ENCODE measurements around the gene BRSK2.
"Not testable (repeated sequence)": the region's sequence is repeated elsewhere in the genome, so short reads cannot be mapped to it uniquely, and the experiment has no call there.

BRSK2 gene

GRCh38 chr11:1397862-1398527 lies 8.3 kb downstream of the BRSK2 start:
- DNase-seq = no peak

GRCh38 chr11:1398528-1399235 lies 8.9 kb downstream of the BRSK2 start:
- DNase-seq = no peak

- no peak for DNase-seq
Observed at GRCh38 chr11:1399386-1400316, 9.9 kb downstream of the BRSK2 start.

- no peak for DNase-seq
Observed at GRCh38 chr11:1400317-1401170, 10.8 kb downstream of the BRSK2 start.

- no peak for DNase-seq
Observed at GRCh38 chr11:1401171-1401445, 11.4 kb downstream of the BRSK2 start.

GRCh38 chr11:1401656-1402221 lies 12.0 kb downstream of the BRSK2 start:
- DNase-seq = peak; percentile 18

GRCh38 chr11:1402355-1403077 lies 12.8 kb downstream of the BRSK2 start:
- DNase-seq = no peak

GRCh38 chr11:1403078-1403620 lies 13.4 kb downstream of the BRSK2 start:
- no peak for DNase-seq

- no peak for DNase-seq
Observed at GRCh38 chr11:1403721-1404460, 14.2 kb downstream of the BRSK2 start.

GRCh38 chr11:1404461-1405185 lies 14.9 kb downstream of the BRSK2 start:
- DNase-seq = no peak

- DNase-seq = no peak
Observed at GRCh38 chr11:1405186-1406020, 15.7 kb downstream of the BRSK2 start.

- no peak for DNase-seq
Observed at GRCh38 chr11:1406571-1407485, 17.1 kb downstream of the BRSK2 start.

- DNase-seq = no peak
Observed at GRCh38 chr11:1407668-1408067, 17.9 kb downstream of the BRSK2 start.

- DNase-seq = no peak
Observed at GRCh38 chr11:1408346-1408745, 18.6 kb downstream of the BRSK2 start.

- no peak for DNase-seq
Observed at GRCh38 chr11:1409108-1409851, 19.5 kb downstream of the BRSK2 start.

GRCh38 chr11:1409852-1410125 lies 20.1 kb downstream of the BRSK2 start:
- DNase-seq = not testable (repeated sequence)

Measured in stimulated activated naive CD4-positive, alpha-beta T cell treated with Interleukin-2 at 50 U/mL for 16 hours (primary cell).